A549 treated with ZK216348 at 1 μM for 4 hours (cell line): ENCODE results near the gene VWCE. TPM values are rescaled to one million over a fixed set of nuclear protein-coding genes. Genes with fewer than 3 reads are reported as not detected.

Experiments
- total RNA-seq: library from RNA; stranded (reverse); fragments of 200-300 nt; extraction: Qiagen RNA extraction; gene quantifications from 5 replicates; pipeline ENCODE4 v1.2.3, GENCODE V29; 2022; ENCODE audit warnings: low read depth

The VWCE gene
- total RNA-seq = 0.25 to 1.0 TPM (median 0.54 TPM) in 5 replicates

GRCh38 chr11:61294717-61295595 is at the start of gene VWCE:
Gene VWCE (minus strand): TSS chr11:61295316. CDS start chr11:61295037, 279 bp downstream.

DNA sequence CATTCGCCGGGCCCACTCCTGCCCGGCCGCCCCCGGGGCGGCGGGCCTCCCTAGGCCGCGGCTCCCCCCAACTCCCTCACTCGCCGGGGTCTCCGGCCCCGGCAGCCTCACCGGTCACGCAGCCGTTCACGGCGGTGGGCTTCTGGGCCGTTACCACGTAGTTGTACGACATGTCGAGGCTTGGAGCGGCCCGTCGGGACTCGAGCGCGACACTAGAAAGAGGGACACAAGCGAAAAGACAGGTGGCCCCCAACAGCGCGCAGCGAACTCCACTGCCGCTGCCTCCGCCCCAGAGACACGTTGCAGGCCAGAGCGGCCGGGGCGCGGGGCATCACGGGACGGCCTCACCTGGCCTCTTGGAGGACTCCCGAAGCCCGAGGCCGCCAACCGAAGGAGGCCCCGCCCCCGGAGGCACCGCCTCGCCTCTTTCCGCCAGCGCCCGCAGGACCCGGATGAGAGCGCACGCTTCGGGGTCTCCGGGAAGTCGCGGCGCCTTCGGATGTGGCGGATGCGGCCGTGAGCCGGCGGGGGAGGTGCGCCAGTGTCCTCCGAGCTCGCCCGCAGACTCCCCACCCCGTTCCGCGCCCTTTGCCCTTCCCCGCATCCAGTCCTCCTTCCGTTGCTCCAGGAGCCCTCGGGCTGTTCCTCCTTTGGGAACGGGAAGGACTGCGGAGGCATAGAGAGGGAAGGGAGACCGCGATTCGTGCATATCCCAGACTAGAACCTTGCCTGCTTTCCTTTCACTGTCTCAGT is 37.9 kb upstream of the VWCE start, which contains the start of the genes DDB1 and TKFC:
DDB1 (minus strand) TSS at position 309 of the 753 bp plus-strand sequence; CDS start at position 172, 137 bp downstream.
TKFC (plus strand) TSS at position 432 of the 753 bp plus-strand sequence. CDS start 1,501 bp downstream, outside the sequence.

DNA sequence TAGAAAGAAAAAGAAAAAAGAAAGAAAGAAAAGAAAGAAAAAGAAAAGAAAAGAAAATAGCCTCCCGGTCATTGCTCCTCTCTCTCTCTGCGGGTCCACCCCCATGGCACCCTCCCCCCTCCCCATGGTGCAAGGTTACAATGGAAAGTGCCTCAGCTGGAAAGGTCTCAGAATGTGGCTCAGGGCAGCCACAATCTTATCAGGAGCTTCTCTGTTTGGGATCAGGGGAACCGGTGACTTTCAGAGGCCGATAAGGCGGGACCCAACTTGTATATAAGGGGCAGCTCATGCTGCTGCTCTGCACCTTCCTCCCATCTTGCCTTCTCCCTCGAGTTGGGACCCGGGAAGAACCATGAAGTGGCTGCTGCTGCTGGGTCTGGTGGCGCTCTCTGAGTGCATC is 54.2 kb downstream of the VWCE start, which contains the start of gene PGA5:
PGA5 (plus strand) TSS at position 301 of the 400 bp plus-strand sequence; CDS start at position 353, 52 bp downstream.

DNA sequence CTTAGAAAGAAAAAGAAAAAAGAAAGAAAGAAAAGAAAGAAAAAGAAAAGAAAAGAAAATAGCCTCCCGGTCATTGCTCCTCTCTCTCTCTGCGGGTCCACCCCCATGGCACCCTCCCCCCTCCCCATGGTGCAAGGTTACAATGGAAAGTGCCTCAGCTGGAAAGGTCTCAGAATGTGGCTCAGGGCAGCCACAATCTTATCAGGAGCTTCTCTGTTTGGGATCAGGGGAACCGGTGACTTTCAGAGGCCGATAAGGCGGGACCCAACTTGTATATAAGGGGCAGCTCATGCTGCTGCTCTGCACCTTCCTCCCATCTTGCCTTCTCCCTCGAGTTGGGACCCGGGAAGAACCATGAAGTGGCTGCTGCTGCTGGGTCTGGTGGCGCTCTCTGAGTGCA is 73.1 kb downstream of the VWCE start, which contains the start of gene PGA4:
PGA4 (plus strand) TSS at position 301 of the 400 bp plus-strand sequence; CDS start at position 355, 54 bp downstream.

Other genes with a start within 250 kb of the VWCE start
- not detected in 5 replicates for gene CD5, start 192.8 kb downstream of the VWCE start, total RNA-seq
- gene VPS37C, start 133.9 kb downstream of the VWCE start, total RNA-seq = 15.7 to 19.2 TPM (median 18.7 TPM) in 5 replicates
- not detected in 5 replicates for gene PGA3, start 91.8 kb downstream of the VWCE start, total RNA-seq
- not detected in 5 replicates for gene PGA4, start 73.0 kb downstream of the VWCE start, total RNA-seq
- not detected in 5 replicates for gene PGA5, start 54.1 kb downstream of the VWCE start, total RNA-seq
- 150 to 188 TPM (median 175 TPM) in 5 replicates for gene DDB1, start 37.8 kb upstream of the VWCE start, total RNA-seq
- 41.9 to 77.8 TPM (median 71.2 TPM) in 5 replicates for gene TKFC, start 37.9 kb upstream of the VWCE start, total RNA-seq
- 28.4 to 53.4 TPM (median 50.3 TPM) in 5 replicates for gene CYB561A3, start 66.6 kb upstream of the VWCE start, total RNA-seq
- gene TMEM138, start 67.1 kb upstream of the VWCE start, total RNA-seq = 85.9 to 114 TPM (median 105 TPM) in 5 replicates
- gene TMEM216, start 97.3 kb upstream of the VWCE start, total RNA-seq = 14.8 to 18.7 TPM (median 17.5 TPM) in 5 replicates
- gene CPSF7, start 134.7 kb upstream of the VWCE start, total RNA-seq = 71.1 to 76.3 TPM (median 74.8 TPM) in 5 replicates
- gene SDHAF2, start 134.8 kb upstream of the VWCE start, total RNA-seq = 37.5 to 46.1 TPM (median 43.3 TPM) in 5 replicates
- 0.09 to 0.24 TPM (median 0.12 TPM) in 4 of 5 replicates, not detected in the other for gene LRRC10B, start 213.4 kb upstream of the VWCE start, total RNA-seq